ENCODE data around the gene ITGB8. TPM values are rescaled to one million over a fixed set of nuclear protein-coding genes. Genes with fewer than 3 reads are reported as not detected.

Gene ITGB8
- total RNA-seq, 2 donors from 2014 or later = 22.1 to 38.6 TPM

- Histone ChIP-seq H3K4me3 (no peak overlapping the region), H3K9me3 (no peaks in the 10 kb centered on the region), H3K36me3 (replicated peaks in 1 of 2; ENCODE audit: insufficient read depth in 1 of 2, low read depth in 2 of 2) (no peaks in the 10 kb centered on the region), H3K4me1 (peaks cover 5% of the 10 kb centered on the region), H3K27me3 (no peaks in the 10 kb centered on the region), H3K27ac (no peak overlapping the region)
- intact Hi-C loops (cut with DNase I) = no loop called here
- TF ChIP-seq, protein P1, sequence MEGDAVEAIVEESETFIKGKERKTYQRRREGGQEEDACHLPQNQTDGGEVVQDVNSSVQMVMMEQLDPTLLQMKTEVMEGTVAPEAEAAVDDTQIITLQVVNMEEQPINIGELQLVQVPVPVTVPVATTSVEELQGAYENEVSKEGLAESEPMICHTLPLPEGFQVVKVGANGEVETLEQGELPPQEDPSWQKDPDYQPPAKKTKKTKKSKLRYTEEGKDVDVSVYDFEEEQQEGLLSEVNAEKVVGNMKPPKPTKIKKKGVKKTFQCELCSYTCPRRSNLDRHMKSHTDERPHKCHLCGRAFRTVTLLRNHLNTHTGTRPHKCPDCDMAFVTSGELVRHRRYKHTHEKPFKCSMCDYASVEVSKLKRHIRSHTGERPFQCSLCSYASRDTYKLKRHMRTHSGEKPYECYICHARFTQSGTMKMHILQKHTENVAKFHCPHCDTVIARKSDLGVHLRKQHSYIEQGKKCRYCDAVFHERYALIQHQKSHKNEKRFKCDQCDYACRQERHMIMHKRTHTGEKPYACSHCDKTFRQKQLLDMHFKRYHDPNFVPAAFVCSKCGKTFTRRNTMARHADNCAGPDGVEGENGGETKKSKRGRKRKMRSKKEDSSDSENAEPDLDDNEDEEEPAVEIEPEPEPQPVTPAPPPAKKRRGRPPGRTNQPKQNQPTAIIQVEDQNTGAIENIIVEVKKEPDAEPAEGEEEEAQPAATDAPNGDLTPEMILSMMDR (IDR thresholded peaks at IDR 0.05) = no peak
- no peak for TF ChIP-seq POLR2A (IDR thresholded peaks at IDR 0.05)
- 55 to 60% methylated on average over 7 of the region's 7 CpGs for WGBS, 2 donors
- ATAC-seq = no peak
- DNase-seq = no peak
These were observed 108.1 kb downstream of the ITGB8 start for GRCh38 chr7:20438694-20439376.

DNA sequence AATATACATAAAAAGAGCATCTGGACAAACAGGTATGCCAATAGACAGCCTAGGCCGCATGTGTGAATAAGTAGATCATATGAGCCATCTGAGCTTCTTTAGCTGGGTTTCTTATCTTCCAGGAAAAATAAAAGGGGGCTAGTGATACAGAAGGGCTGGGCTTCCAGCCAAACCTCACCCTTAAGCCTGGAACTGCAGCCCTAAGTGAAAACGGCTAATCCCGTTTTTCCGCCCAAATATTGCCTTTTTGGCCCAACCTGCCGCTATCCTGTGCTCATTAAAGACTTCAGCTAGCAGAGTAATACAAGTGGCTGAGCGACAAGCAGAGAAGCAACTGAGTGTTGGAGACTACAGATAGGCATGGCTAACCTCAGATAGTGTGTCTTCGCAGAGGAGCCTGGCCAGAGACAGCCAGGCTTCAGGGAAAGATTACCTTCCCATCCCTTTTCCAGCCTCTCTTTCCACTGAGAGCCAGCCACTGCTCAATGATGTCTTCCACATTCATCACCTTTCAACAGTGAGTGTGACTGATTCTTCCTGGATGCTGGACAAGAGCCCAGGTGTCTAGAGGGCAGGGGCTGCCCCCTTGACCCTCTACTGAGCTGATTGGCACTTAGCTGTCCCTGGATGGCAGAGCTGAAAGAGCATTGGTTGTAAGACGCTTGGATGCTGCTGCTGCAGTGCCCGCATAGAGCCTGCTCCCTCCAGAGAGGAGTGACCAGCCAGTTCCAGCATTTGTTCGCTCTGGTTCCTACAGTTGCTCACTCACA, 108.9 kb downstream of the ITGB8 start:
- H3K4me1 ChIP-seq = peaks cover 5% of the 10 kb centered on the region
- 85% methylated on average over 10 of the region's 10 CpGs for WGBS, 2 donors
- ATAC-seq = no peak
- DNase-seq = no peak
- no peak for TF ChIP-seq POLR2A (IDR thresholded peaks at IDR 0.05)
- TF ChIP-seq, protein P1 (IDR thresholded peaks at IDR 0.05) = no peak
- intact Hi-C loops (cut with DNase I) = no loop called here
- no peaks in the 10 kb centered on the region for H3K9me3 ChIP-seq
- no peaks in the 10 kb centered on the region for H3K36me3 ChIP-seq (replicated peaks in 1 of 2; ENCODE audit: insufficient read depth in 1 of 2, low read depth in 2 of 2)
- H3K27me3 ChIP-seq = no peaks in the 10 kb centered on the region
- no peak overlapping the region for H3K27ac ChIP-seq
- H3K4me3 ChIP-seq = no peak overlapping the region

DNA sequence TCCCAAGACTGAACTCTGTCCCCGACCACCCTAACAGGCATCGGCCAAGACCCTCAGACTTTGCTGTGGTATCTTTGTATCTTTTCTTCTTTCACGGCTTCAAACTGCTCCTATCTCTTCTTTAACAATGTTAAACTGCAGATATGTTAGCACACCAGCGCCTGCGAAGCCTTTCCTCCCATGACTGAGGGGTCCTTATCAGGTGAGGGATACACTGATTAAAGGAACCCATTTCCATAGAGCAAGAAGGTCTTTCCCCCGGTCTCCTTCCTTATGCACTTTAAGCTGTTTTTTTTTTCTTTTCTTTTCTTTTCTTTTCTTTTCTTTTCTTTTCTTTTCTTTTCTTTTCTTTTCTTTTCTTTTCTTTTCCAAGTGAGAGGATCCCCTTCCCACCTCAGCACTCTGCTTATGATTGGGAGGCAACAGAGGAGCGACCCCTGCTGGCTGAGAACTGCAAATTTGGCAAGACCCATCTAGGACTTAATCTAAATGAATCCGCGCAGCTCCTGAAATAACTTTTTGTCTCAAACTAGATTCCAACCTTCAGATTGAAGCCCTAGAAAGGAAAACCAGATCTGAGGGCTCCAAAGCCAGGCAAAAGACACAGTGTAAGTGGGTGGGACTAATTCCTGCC, 109.9 kb downstream of the ITGB8 start:
- intact Hi-C loops (cut with DNase I) = no loop called here
- Histone ChIP-seq H3K4me1 (peaks cover 5% of the 10 kb centered on the region), H3K9me3 (no peaks in the 10 kb centered on the region), H3K27me3 (no peaks in the 10 kb centered on the region), H3K36me3 (replicated peaks in 1 of 2; ENCODE audit: insufficient read depth in 1 of 2, low read depth in 2 of 2) (no peaks in the 10 kb centered on the region), H3K27ac (no peak overlapping the region), H3K4me3 (no peak overlapping the region)
- no peak for TF ChIP-seq POLR2A (IDR thresholded peaks at IDR 0.05)
- TF ChIP-seq, protein P1 (IDR thresholded peaks at IDR 0.05) = peak; percentile 6 to 66 (median 59)
- ATAC-seq = peak; percentile 63
- DNase-seq = peak; percentile 63 to 78 (median 68)
- WGBS, 2 donors = 55 to 65% methylated on average over 9 of the region's 9 CpGs

- intact Hi-C loops (cut with DNase I) = no loop called here
- no peak for DNase-seq
- Histone ChIP-seq H3K4me1 (peaks cover 5% of the 10 kb centered on the region), H3K27ac (no peak overlapping the region), H3K9me3 (no peaks in the 10 kb centered on the region), H3K27me3 (no peaks in the 10 kb centered on the region), H3K36me3 (replicated peaks in 1 of 2; ENCODE audit: insufficient read depth in 1 of 2, low read depth in 2 of 2) (no peaks in the 10 kb centered on the region), H3K4me3 (no peak overlapping the region)
- no peak for ATAC-seq
- TF ChIP-seq, protein P1 (IDR thresholded peaks at IDR 0.05) = no peak
- no peak for TF ChIP-seq POLR2A (IDR thresholded peaks at IDR 0.05)
- 65 to 69% methylated on average over 4 of the region's 4 CpGs for WGBS, 2 donors
These were observed 110.6 kb downstream of the ITGB8 start for GRCh38 chr7:20441346-20441745.
